HK-2 (cell line): ENCODE results near the gene COL4A2.
"Not testable (repeated sequence)": the region's sequence is repeated elsewhere in the genome, so short reads cannot be mapped to it uniquely, and the experiment has no call there.

ENCODE experiments used
- DNase-seq: peaks from one replicate; pipeline ENCODE4 v3.0.0-alpha.2; 2018; ENCODE audit not compliant: unreplicated experiment

Gene COL4A2

GRCh38 chr13:110517505-110518225 is 210.6 kb downstream of the COL4A2 start:
- no peak for DNase-seq

- DNase-seq, result no peak
Measured at GRCh38 chr13:110518226-110518525, 211.1 kb downstream of the COL4A2 start.

DNA sequence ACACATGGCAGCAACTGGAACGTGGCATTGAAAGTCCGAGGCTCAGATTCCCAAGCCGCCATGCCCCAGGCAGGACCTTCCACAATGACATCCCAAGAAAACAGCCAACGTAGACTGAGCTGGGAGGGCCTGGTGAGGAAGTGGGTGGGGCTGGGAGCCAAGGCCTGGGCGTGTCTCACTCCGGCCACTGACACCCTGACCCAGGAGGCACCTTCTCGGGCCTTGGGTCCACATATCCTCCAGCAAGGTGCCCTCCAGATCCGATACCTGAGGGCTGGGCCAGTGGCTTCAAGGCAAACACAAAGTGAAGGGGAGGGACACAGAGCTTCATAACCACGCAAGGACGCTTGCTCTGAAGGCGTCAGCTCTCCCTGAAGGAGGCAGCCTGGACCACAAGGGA is 211.5 kb downstream of the COL4A2 start:
- DNase-seq, result no peak

DNA sequence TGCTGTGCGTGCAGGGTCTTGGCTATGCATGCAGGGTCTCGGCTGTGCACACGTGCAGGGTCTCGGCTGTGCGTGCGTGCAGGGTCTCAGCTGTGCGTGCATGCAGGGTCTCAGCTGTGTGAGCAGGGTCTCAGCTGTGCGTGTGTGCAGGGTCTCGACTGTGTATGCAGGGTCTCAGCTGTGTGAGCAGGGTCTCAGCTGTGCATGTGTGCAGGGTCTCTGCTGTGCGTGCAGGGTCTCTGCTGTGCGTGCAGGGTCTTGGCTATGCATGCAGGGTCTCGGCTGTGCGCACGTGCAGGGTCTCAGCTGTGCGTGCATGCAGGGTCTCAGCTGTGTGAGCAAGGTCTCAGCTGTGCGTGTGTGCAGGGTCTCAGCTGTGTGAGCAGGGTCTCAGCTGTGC is 212.0 kb downstream of the COL4A2 start:
- no peak for DNase-seq

GRCh38 chr13:110519506-110519905 is 212.4 kb downstream of the COL4A2 start:
- DNase-seq, result no peak

DNA sequence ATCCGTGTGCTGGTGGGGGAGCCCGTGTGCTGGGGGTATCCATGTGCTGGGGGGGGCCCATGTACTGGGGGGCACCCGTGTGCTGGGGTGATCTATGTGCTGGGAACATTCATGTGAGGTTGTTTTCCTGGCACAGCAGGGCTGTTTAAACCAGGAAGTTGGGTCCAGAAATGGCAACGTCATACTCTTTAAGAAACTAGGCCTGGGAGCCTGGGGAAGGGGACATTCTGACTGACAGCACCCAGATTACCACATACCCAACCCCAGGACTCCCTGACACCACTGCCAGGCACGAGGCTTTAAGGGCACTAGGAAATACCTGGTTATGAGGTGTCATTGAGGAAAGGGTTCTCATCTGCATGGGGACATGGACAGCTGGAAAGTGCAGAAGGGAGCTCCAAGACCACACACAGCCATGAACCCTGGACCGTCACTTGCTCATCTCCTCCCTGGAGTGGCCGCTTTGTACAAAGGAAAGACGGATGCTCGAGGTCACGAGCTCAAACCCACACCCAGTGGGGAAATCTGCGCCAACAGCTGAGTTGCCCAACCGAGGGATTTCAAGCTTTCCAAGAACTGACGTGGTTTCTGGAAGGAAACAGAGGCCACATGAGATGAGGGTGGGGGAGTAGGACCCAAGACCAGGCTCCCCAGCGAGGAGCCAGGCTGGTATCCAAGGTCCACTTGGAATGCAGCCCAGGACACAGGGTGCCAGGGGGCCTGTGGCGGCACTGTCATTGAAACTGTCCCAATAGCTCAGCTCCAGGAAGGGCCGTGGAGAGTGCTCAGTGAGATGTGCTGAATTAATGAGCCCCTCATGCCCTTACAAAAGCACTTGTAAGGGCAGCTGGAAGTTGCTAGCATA is 213.6 kb downstream of the COL4A2 start:
- DNase-seq, result no peak

DNA sequence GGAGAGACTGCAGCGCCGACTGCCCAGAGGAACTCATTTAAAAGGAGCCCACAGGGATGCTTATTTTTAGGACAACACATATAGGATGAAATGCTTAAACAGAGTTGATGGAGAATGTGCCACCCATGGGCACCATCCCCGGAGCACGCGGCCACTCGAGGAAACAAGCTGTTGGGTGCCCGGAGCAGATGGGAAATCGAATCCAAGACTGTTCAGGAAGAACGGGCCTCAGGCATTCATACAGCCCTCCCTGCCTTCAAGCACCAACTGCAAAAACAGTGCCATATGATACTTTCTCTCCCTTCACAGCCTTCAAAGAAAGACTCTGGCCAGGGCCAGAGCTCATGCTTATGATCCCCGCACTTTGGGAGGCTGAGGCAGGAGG is 214.2 kb downstream of the COL4A2 start:
- no peak for DNase-seq

DNA sequence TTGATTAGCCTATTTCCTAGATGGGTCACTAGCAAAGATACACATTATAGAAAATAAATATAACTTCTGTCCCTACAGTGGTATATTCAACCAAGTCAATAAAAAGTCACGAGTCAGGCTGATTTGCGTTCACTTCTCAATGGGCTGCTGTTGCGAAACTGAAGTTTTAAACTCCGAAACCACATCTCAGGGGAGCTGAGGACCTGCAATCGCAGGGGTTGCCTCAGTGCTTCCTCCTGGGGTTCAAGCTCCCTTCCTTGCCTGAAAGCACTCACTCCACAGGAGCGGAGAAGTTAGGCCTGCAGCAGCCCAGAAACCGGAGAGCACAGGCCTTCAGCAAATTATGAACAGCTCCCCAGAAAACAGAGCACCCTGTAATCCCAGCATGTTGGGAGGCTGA is 214.9 kb downstream of the COL4A2 start:
- DNase-seq, result no peak

DNA sequence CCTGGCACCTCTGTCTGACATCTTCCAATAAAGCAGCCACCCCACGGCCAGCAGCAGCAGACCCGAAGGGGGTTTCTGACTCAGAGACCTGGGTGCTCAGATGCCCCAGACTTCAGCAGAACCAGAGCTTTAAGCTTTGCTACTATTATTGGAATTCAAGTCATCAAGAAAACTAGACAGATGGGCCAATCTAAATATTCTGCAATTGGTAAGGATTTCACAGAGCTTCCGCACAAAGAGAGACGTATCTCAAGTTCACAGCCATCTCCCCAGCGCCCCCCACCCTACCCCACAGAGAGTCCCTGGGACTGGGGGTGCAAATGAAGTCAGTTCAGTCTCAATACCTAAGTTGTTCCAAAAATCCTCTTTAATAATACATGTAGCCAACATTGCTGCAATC is 215.6 kb downstream of the COL4A2 start:
- DNase-seq, result no peak

GRCh38 chr13:110523180-110523579 is 216.1 kb downstream of the COL4A2 start:
- no peak for DNase-seq

DNA sequence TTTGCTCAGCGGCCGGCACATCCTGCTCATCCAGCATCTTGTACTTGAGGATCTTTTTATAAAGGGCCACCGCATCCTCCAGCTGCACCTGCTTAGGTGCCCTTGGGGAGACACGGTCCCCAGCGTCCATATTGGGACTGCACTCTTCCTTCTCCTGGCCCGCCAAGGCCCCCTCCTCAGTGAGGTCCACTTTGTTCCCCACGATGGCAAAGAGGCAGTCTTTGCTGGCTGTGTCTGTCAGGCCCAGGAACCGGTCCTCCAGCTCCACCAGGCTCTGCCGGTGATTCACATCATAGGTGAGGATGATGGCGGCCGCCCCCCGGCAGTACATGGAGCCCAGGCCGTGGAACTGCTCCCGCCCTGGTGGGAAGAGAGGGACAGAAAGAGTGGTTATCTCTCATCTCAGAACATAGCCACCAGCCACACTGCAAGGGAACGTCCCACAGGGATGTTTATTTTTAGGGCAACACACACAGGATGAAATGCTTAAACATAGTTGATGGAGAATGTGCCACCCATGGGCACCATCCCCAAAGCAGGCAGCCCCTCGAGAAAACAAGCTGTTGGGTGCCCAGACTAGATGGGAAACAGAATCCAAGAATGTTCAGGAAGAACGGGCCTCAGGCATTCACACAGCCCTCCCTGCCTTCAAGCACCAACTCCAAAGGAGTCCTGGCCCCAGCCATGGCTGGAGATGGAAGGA is 216.9 kb downstream of the COL4A2 start:
- DNase-seq, result no peak

DNA sequence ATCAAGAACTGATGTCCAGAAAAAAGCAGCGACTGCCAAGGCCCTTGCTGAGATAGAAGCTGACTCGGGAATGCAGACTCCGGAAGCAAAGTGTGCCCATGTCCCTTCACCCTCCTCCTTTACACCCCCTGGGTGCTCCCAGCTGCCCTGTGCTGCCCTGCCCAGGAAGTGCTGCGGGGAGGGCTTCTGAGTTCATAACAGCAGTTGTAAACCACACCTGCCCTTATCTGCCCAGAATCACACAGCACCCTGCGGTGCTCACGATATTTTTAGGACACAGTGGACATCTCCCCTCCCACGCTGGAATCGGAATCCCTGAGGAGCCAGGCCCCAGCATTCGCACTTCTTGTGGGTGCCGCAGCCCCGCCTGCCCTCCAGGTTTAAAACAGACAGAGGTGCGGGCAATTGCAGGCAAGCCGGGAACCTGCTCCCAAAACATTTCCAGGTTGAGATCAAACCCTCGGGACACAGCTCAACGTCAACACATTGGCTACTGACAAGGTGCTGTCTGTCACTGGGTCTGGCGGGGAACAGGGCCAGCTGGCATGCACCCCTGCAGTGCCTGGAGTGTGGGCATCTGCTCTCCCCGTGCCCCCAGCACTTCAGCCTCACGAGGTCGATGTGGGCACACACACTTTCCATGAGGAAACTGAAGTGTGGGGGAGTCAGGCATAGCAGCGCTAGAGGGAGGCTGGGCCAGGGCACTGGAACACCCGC is 217.6 kb downstream of the COL4A2 start:
- no peak for DNase-seq

DNA sequence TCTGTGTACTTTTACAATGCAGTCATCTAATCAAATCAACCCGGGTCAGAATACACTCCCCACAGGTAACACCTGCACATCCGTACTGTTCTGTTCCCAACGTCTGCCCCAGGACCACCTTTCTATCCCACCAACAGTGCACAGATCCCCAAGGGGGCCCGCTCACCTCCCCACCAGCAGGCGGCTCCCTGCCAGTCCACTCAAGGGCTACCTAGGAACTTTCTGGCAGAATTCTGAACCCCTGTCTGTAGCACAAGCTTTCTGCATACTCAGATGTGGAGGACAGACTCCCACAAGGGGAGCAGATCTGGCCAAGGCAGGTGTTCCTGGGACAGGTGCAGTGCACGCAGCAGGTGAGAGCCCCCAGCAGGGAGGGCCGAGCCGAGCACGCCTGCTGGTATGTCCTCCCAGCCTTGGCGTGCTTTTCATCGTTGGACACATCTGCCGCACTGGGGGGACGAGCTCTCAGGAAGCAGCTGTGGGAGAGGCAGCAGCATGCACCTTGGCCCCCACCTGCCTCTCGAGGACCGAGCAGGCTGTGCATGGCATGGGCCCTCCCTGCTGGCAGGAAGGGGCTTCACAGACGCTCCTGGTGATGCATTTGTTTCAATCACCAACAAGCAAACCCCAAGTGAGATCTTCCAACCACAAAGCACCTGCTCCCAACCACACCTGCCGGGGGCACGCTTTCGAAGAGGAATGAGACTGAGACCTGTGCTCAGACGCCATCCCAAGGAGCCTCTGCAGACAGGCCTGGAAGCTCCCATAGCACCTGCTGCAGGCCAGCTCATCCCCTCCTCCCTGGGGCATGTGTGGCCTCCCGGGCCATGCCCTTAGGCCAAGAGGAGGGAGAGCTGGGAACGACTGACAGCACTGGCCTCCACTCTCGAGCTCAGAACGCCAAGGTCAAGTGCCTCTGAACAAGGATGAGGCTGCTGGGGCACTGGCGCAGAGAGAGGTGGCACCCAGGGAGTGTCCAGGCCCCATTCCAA is 218.5 kb downstream of the COL4A2 start:
- DNase-seq, result no peak

DNA sequence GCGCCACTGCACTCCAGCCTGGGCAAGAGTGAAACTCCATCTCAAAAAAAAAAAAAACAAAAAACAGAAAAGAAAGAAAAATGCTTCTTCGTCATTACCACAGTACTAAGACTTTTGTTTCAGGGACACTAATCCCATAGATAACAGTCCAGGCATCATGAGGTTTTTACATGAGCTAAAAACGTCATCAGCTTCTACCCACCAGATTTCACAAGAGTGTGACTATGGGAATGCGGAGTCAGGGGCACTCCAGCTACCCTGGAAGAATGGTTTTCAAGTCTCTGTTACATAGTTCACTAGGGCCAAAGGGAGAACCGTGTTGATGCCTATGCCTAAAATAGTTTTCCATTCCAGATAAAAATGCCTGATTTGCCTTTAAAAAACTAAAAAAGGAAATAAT is 221.3 kb downstream of the COL4A2 start:
- DNase-seq, result no peak

DNA sequence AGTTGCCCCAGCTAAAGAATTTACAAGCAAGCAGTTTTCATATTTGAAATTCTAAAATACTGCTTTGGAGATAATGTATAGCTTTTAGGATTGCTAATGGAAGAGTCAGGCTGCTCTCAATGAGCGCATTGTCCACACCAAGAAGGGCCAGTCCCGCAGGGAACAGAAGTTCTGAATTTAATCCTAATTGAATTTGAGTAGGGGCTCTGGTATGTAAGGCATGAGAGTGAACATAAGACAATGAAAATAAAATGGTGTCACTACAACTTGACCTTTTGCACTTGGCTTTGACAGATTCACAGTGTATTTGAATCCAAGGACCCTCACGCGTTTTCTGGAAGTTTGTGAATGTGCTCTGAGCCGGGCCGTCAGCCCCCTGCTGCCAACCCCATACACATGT is 221.8 kb downstream of the COL4A2 start:
- DNase-seq, result no peak

DNA sequence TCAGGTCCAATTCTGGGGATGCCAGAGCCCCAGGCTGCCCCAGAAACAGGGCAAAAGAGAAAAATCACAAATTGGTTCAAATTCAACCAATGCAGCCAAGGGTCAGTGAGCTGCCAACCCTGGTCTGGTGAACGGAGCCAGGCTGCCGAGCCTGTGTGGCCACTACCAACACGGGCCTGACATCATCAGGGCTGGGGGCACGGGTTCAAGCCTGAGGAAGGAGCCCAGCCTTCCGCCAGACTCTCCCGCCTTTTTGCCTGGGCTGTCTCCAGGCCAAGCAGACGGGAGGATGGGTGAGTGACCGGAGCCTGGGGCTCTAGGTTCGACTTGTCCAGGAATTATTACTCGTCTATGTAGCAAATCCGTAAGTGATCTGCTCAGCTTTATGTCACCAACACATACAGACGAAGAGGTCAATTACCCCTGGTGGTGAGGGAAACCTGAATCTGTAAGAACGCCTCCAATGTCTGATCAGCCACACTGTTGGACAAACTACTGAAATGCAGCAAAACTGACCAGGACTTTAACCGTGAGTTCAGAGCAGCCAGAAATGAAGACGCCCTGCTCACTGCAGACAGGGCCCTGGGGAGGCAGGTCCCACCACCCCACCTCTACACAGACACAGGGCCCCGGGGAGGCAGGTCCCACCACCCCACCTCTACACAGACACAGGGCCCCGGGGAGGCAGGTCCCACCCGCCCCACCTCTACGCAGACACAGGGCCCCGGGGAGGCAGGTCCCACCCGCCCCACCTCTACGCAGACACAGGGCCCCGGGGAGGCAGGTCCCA is 222.6 kb downstream of the COL4A2 start:
- DNase-seq, result no peak

DNA sequence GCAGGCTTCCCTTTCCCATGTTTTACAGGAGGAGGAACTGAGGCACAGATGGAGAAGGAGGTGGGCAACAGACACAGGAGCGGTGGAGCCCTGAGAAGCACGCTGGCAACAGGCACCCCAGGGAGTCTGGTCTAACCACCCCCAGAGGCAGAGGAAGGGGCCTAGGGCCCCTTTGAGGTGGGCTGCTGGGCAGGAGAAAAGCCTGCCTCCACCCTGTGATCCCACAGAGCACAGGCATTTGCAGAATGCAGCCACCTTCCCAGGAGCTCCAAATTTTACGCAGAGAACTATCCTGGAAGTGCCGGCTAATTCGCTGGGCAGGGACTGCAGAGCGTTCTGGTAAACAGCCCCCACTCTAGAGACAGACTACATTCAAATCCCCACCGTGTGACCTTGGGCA is 224.0 kb downstream of the COL4A2 start:
- no peak for DNase-seq

- DNase-seq, result no peak
Measured at GRCh38 chr13:110531671-110532083, 224.6 kb downstream of the COL4A2 start.

GRCh38 chr13:110532258-110532657 is 225.2 kb downstream of the COL4A2 start:
- DNase-seq, result not testable (repeated sequence)
